HG03060 (cell line): ENCODE data around the gene PSMG4.

Experiments
- ATAC-seq: cut with Tn5 transposase; IDR thresholded peaks from one replicate; pipeline ENCODE4 v1.9.1; 2021; ENCODE audit warnings: low read depth, moderate number of reproducible peaks; ENCODE audit not compliant: unreplicated experiment

PSMG4 gene

GRCh38 chr6:3287976-3288707 is 29.4 kb downstream of the PSMG4 start:
- ATAC-seq, result no peak

GRCh38 chr6:3288711-3289663 is 30.2 kb downstream of the PSMG4 start:
- ATAC-seq, result no peak

- no peak for ATAC-seq
These were observed 30.9 kb downstream of the PSMG4 start for GRCh38 chr6:3289664-3290055.

- ATAC-seq, result no peak
These were observed 31.6 kb downstream of the PSMG4 start for GRCh38 chr6:3290149-3290930.

GRCh38 chr6:3290931-3291211 is 32.1 kb downstream of the PSMG4 start:
- ATAC-seq, result no peak

GRCh38 chr6:3291346-3291745 is 32.6 kb downstream of the PSMG4 start:
- no peak for ATAC-seq

- no peak for ATAC-seq
These were observed 33.2 kb downstream of the PSMG4 start for GRCh38 chr6:3291987-3292386.

- no peak for ATAC-seq
These were observed 33.9 kb downstream of the PSMG4 start for GRCh38 chr6:3292431-3293197.

- no peak for ATAC-seq
These were observed 34.8 kb downstream of the PSMG4 start for GRCh38 chr6:3293271-3294155.

GRCh38 chr6:3294396-3294795 is 35.6 kb downstream of the PSMG4 start:
- ATAC-seq, result no peak

GRCh38 chr6:3294921-3295871 is 36.4 kb downstream of the PSMG4 start:
- ATAC-seq, result no peak

- no peak for ATAC-seq
These were observed 37.3 kb downstream of the PSMG4 start for GRCh38 chr6:3296078-3296477.

- ATAC-seq, result no peak
These were observed 37.8 kb downstream of the PSMG4 start for GRCh38 chr6:3296537-3296936.

GRCh38 chr6:3297006-3297405 is 38.3 kb downstream of the PSMG4 start:
- ATAC-seq, result no peak

- no peak for ATAC-seq
These were observed 39.2 kb downstream of the PSMG4 start for GRCh38 chr6:3297909-3298308.

- no peak for ATAC-seq
These were observed 40.5 kb downstream of the PSMG4 start for GRCh38 chr6:3299221-3299620.

- ATAC-seq, result no peak
These were observed 42.8 kb downstream of the PSMG4 start for GRCh38 chr6:3301506-3301905.

GRCh38 chr6:3303795-3304411 is 45.2 kb downstream of the PSMG4 start:
- no peak for ATAC-seq
